Measurements from ENCODE around the gene HINT3.

The HINT3 gene

DNA sequence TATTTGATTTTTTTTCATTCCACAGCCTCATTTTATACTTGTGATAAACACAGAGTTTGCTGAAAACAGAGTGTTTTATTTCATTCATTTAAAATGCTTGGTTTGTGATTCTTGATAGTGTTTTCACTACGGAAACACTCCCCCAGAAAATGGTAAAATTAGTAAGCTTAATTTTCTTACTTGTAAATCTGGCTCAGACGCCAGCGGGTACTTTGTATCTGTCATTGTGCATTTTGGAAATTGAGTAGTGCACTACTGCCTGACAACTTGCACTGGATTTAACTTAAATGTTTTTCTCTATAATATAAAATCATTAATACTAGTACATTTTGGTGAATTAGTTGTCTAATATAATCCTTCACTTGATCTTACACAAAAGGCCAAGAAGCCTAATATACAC, 37.0 kb upstream of the HINT3 start:
- H3K4me3 ChIP-seq (ENCODE audit: low read depth, low read length) = peak overlapping the region; percentile 11; the same call in 1 of the 2 replicates
- TF ChIP-seq, protein P1, sequence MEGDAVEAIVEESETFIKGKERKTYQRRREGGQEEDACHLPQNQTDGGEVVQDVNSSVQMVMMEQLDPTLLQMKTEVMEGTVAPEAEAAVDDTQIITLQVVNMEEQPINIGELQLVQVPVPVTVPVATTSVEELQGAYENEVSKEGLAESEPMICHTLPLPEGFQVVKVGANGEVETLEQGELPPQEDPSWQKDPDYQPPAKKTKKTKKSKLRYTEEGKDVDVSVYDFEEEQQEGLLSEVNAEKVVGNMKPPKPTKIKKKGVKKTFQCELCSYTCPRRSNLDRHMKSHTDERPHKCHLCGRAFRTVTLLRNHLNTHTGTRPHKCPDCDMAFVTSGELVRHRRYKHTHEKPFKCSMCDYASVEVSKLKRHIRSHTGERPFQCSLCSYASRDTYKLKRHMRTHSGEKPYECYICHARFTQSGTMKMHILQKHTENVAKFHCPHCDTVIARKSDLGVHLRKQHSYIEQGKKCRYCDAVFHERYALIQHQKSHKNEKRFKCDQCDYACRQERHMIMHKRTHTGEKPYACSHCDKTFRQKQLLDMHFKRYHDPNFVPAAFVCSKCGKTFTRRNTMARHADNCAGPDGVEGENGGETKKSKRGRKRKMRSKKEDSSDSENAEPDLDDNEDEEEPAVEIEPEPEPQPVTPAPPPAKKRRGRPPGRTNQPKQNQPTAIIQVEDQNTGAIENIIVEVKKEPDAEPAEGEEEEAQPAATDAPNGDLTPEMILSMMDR (IDR thresholded peaks at IDR 0.05; ENCODE audit: low read depth, low read length) = no peak

DNA sequence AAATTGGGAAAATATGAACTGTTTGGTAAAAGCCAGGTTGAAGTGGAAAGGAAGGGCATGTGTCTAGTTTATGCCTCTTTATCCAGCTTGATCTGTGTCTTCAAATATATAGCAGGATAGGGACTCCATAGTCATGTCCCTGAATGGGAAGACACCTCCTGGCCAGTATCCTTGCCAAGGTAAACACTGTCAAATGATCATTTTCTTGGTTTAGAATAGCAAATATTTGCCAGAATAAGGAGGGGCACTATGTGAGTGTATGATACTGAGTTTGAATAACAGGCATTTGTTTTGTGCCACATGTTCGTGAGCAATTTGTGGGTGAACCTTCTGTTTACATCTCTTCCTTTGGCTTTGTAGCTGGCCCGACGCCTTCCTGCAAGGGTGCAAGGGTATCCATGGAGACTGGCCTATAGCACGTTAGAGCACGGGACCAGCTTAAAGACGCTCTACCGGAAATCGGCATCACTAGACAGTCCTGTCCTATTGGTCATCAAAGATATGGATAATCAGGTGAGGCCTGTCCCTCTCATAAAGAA, 34.2 kb upstream of the HINT3 start:
- TF ChIP-seq, protein P1 (IDR thresholded peaks at IDR 0.05; ENCODE audit: low read depth, low read length) = no peak
- no peak overlapping the region for H3K4me3 ChIP-seq (ENCODE audit: low read depth, low read length)

DNA sequence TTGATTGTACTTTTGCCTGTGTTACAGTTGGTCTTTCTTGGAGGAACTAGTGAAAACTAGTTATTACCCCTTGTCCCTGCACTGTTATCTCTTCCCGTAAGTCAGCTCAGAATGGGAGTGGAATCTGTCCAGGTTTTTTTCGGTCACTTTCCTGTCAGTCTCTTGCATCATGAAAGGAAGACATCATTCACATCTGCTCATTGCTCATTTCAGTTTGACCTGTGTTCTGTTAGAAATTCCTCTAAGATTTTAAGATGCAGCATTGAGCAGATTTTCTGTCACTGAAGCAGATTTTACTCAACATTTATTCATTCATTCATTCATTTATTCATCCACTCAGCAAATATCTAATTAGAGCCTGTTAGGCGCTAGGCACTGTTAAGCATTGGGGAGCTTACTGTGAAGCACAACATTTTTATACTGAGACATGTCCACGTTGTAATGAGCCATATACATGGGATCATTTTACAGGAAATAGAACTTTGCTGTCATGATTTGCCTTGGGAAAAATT, 33.1 kb upstream of the HINT3 start:
- TF ChIP-seq, protein P1 (IDR thresholded peaks at IDR 0.05; ENCODE audit: low read depth, low read length) = no peak
- no peak overlapping the region for H3K4me3 ChIP-seq (ENCODE audit: low read depth, low read length)

DNA sequence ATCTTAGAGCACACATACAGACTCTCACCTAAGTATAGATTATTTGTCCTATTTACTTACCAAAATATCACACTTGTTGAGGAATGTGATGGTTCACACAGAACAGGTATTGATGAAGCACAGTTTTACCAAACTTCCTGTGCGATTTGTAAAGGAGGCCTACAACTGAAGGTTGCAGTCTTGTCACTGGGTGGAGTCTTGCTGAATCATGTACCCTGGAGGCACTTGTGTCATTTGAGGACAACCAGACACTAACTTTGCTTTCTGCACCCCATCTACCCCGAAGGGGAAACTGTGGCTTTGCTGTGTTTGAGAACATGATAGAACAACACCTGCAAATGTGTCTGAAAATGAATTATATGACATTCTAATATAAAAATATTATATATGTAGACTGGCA, 32.4 kb upstream of the HINT3 start:
- no peak overlapping the region for H3K4me3 ChIP-seq (ENCODE audit: low read depth, low read length)
- TF ChIP-seq, protein P1 (IDR thresholded peaks at IDR 0.05; ENCODE audit: low read depth, low read length) = no peak

DNA sequence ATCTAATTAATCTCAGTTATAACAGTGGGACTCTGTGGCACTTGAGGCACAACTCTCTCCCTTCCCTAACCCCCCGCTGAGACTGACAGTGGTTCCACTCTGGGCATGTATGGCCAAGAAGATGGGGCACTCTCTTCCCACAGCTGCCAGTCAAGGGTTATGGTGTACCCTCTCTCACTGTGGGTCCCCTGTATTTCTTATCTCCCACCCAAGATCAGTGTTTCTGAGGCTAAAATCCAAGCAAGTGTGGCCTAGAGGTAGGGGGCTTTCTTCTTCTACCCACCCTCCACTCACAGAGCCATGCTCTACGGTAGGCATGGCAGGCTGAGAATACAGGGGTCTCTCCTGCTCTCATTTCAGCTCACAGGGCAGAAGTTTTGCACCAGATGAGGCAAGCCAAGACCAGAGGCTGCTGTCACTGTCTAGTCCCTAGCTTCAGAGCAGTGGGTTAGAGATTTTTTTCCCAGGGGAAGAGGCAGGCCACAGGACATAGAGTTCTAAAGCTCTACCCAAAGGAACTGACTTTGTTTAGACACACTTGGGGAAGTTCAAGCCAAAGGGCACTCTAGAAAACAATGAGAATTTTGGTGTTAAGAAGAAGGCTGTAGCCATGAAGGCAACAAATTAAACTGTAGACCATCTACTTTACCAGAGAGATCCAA, 31.7 kb upstream of the HINT3 start:
- TF ChIP-seq, protein P1 (IDR thresholded peaks at IDR 0.05; ENCODE audit: low read depth, low read length) = no peak
- H3K4me3 ChIP-seq (ENCODE audit: low read depth, low read length) = no peak overlapping the region

DNA sequence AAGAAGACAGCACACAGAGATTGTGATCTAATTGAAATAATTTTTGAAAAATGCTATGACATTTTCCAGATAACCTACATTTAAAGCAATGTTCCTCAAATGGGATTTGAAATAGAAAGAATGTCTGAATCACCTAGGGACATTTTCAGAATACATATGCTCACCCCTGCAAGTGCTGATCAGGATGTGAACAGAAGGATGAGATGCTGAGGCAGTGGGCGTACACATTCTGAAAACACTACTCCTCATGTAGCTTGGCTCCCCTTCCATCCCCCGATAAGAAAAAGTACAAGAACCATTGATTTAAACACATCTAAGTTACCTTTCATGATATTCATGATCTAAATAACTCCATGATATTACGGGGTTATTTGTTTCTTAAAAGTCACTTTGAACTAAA, 29.9 kb upstream of the HINT3 start:
- no peak overlapping the region for H3K4me3 ChIP-seq (ENCODE audit: low read depth, low read length)
- TF ChIP-seq, protein P1 (IDR thresholded peaks at IDR 0.05; ENCODE audit: low read depth, low read length) = no peak

DNA sequence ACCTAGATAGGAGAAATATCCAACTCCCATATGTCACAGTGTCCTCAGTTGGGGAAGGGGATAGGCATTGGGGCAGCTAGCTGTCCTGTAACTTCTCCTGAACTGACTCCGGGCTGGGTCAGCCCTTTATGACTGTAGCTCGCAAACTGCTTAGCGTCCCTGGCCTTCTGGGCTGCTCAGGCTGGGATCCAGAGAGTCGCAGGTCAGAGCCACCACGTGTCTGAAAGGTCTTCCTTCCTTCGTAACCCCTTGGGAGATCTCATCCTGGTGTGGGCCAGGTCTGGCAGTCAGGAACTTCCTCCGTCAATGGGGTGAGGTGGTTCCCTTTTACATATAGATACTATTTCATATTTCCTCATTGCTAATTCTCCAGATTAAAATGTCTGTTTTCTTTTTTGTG, 28.8 kb upstream of the HINT3 start:
- TF ChIP-seq, protein P1 (IDR thresholded peaks at IDR 0.05; ENCODE audit: low read depth, low read length) = no peak
- H3K4me3 ChIP-seq (ENCODE audit: low read depth, low read length) = no peak overlapping the region

Measured in WI38 (cell line).